Measurements from ENCODE around the gene NT5DC1.
"Not testable (repeated sequence)": the region's sequence is repeated elsewhere in the genome, so short reads cannot be mapped to it uniquely, and the experiment has no call there.

Gene NT5DC1

GRCh38 chr6:116271149-116271708 is 170.6 kb downstream of the NT5DC1 start:
- H3K27me3 ChIP-seq (ENCODE audit: control insufficient read depth, insufficient read depth, low read length): no peaks in the 10 kb centered on the region
- no peak overlapping the region for H3K4me3 ChIP-seq (ENCODE audit: low read depth, low read length)
- no peak overlapping the region for H3K9ac ChIP-seq (ENCODE audit: low read depth, low read length)
- H3K4me1 ChIP-seq (ENCODE audit: control insufficient read depth, insufficient read depth, low read length): peaks cover 19% of the 10 kb centered on the region
- no peaks in the 10 kb centered on the region for H3K9me3 ChIP-seq (ENCODE audit: control insufficient read depth, insufficient read depth, low read length)
- no peaks in the 10 kb centered on the region for H3K36me3 ChIP-seq (ENCODE audit: control insufficient read depth, insufficient read depth, low read length)

- Histone ChIP-seq H3K27me3 (ENCODE audit: control insufficient read depth, insufficient read depth, low read length) (no peaks in the 10 kb centered on the region), H3K4me1 (ENCODE audit: control insufficient read depth, insufficient read depth, low read length) (peaks cover 20% of the 10 kb centered on the region), H3K36me3 (ENCODE audit: control insufficient read depth, insufficient read depth, low read length) (peaks cover 6% of the 10 kb centered on the region), H3K4me3 (ENCODE audit: low read depth, low read length) (peak overlapping the region; percentile 30), H3K9ac (ENCODE audit: low read depth, low read length) (peak overlapping the region; percentile 1), H3K9me3 (ENCODE audit: control insufficient read depth, insufficient read depth, low read length) (no peaks in the 10 kb centered on the region)
Measured at GRCh38 chr6:116277124-116277523, 176.5 kb downstream of the NT5DC1 start.

GRCh38 chr6:116278481-116278829 is 177.8 kb downstream of the NT5DC1 start:
- Histone ChIP-seq H3K9ac (ENCODE audit: low read depth, low read length) (no peak overlapping the region), H3K36me3 (ENCODE audit: control insufficient read depth, insufficient read depth, low read length) (peaks cover 6% of the 10 kb centered on the region), H3K27me3 (ENCODE audit: control insufficient read depth, insufficient read depth, low read length) (no peaks in the 10 kb centered on the region), H3K4me1 (ENCODE audit: control insufficient read depth, insufficient read depth, low read length) (peaks cover 16% of the 10 kb centered on the region), H3K4me3 (ENCODE audit: low read depth, low read length) (peak overlapping the region; percentile 95), H3K9me3 (ENCODE audit: control insufficient read depth, insufficient read depth, low read length) (no peaks in the 10 kb centered on the region)

- Histone ChIP-seq H3K9ac (ENCODE audit: low read depth, low read length) (peak overlapping the region; percentile 93), H3K27me3 (ENCODE audit: control insufficient read depth, insufficient read depth, low read length) (no peaks in the 10 kb centered on the region), H3K36me3 (ENCODE audit: control insufficient read depth, insufficient read depth, low read length) (peaks cover 6% of the 10 kb centered on the region), H3K9me3 (ENCODE audit: control insufficient read depth, insufficient read depth, low read length) (no peaks in the 10 kb centered on the region), H3K4me3 (ENCODE audit: low read depth, low read length) (peak overlapping the region; percentile 95), H3K4me1 (ENCODE audit: control insufficient read depth, insufficient read depth, low read length) (peaks cover 16% of the 10 kb centered on the region)
Measured at GRCh38 chr6:116278854-116279231, 178.2 kb downstream of the NT5DC1 start.

- H3K9me3 ChIP-seq (ENCODE audit: control insufficient read depth, insufficient read depth, low read length): no peaks in the 10 kb centered on the region
- peaks cover 16% of the 10 kb centered on the region for H3K4me1 ChIP-seq (ENCODE audit: control insufficient read depth, insufficient read depth, low read length)
- H3K36me3 ChIP-seq (ENCODE audit: control insufficient read depth, insufficient read depth, low read length): peaks cover 6% of the 10 kb centered on the region
- peak within 1 kb of the TSS; percentile 93 for H3K9ac ChIP-seq (ENCODE audit: low read depth, low read length)
- peak within 1 kb of the TSS; percentile 95 for H3K4me3 ChIP-seq (ENCODE audit: low read depth, low read length)
- H3K27me3 ChIP-seq (ENCODE audit: control insufficient read depth, insufficient read depth, low read length): no peaks in the 10 kb centered on the region
Measured at GRCh38 chr6:116279232-116280160, 178.8 kb downstream of the NT5DC1 start, which contains the start of gene TSPYL1. Gene TSPYL1, minus strand, starts transcription at chr6:116279930. Its CDS starts 100 bp downstream, at chr6:116279830.

- Histone ChIP-seq H3K9me3 (ENCODE audit: control insufficient read depth, insufficient read depth, low read length) (no peaks in the 10 kb centered on the region), H3K4me3 (ENCODE audit: low read depth, low read length) (peak overlapping the region; percentile 95), H3K9ac (ENCODE audit: low read depth, low read length) (peak overlapping the region; percentile 74), H3K4me1 (ENCODE audit: control insufficient read depth, insufficient read depth, low read length) (peaks cover 16% of the 10 kb centered on the region), H3K27me3 (ENCODE audit: control insufficient read depth, insufficient read depth, low read length) (no peaks in the 10 kb centered on the region), H3K36me3 (ENCODE audit: control insufficient read depth, insufficient read depth, low read length) (peaks cover 6% of the 10 kb centered on the region)
Measured at GRCh38 chr6:116280161-116280932, 179.7 kb downstream of the NT5DC1 start.

GRCh38 chr6:116280933-116281316 is 180.3 kb downstream of the NT5DC1 start:
- Histone ChIP-seq H3K9me3 (ENCODE audit: control insufficient read depth, insufficient read depth, low read length) (no peaks in the 10 kb centered on the region), H3K36me3 (ENCODE audit: control insufficient read depth, insufficient read depth, low read length) (peaks cover 6% of the 10 kb centered on the region), H3K9ac (ENCODE audit: low read depth, low read length) (no peak overlapping the region), H3K4me3 (ENCODE audit: low read depth, low read length) (no peak overlapping the region), H3K4me1 (ENCODE audit: control insufficient read depth, insufficient read depth, low read length) (peaks cover 16% of the 10 kb centered on the region), H3K27me3 (ENCODE audit: control insufficient read depth, insufficient read depth, low read length) (no peaks in the 10 kb centered on the region)

- H3K36me3 ChIP-seq (ENCODE audit: control insufficient read depth, insufficient read depth, low read length): peaks cover 6% of the 10 kb centered on the region
- no peak overlapping the region for H3K9ac ChIP-seq (ENCODE audit: low read depth, low read length)
- no peaks in the 10 kb centered on the region for H3K9me3 ChIP-seq (ENCODE audit: control insufficient read depth, insufficient read depth, low read length)
- no peaks in the 10 kb centered on the region for H3K27me3 ChIP-seq (ENCODE audit: control insufficient read depth, insufficient read depth, low read length)
- H3K4me1 ChIP-seq (ENCODE audit: control insufficient read depth, insufficient read depth, low read length): peaks cover 6% of the 10 kb centered on the region
- H3K4me3 ChIP-seq (ENCODE audit: low read depth, low read length): no peak overlapping the region
Measured at GRCh38 chr6:116282698-116283097, 182.0 kb downstream of the NT5DC1 start.

- Histone ChIP-seq H3K4me1 (ENCODE audit: control insufficient read depth, insufficient read depth, low read length) (peaks cover 5% of the 10 kb centered on the region), H3K4me3 (ENCODE audit: low read depth, low read length) (no peak overlapping the region), H3K9me3 (ENCODE audit: control insufficient read depth, insufficient read depth, low read length) (no peaks in the 10 kb centered on the region), H3K27me3 (ENCODE audit: control insufficient read depth, insufficient read depth, low read length) (no peaks in the 10 kb centered on the region), H3K9ac (ENCODE audit: low read depth, low read length) (no peak overlapping the region), H3K36me3 (ENCODE audit: control insufficient read depth, insufficient read depth, low read length) (peaks cover 3% of the 10 kb centered on the region)
Measured at GRCh38 chr6:116283191-116283590, 182.5 kb downstream of the NT5DC1 start.

- H3K4me1 ChIP-seq (ENCODE audit: control insufficient read depth, insufficient read depth, low read length); H3K4me3 ChIP-seq (ENCODE audit: low read depth, low read length); H3K27me3 ChIP-seq (ENCODE audit: control insufficient read depth, insufficient read depth, low read length); H3K9me3 ChIP-seq (ENCODE audit: control insufficient read depth, insufficient read depth, low read length); H3K9ac ChIP-seq (ENCODE audit: low read depth, low read length); H3K36me3 ChIP-seq (ENCODE audit: control insufficient read depth, insufficient read depth, low read length): not testable (repeated sequence)
Measured at GRCh38 chr6:116284984-116285383, 184.3 kb downstream of the NT5DC1 start.

- H3K9ac ChIP-seq (ENCODE audit: low read depth, low read length): no peak overlapping the region
- no peaks in the 10 kb centered on the region for H3K36me3 ChIP-seq (ENCODE audit: control insufficient read depth, insufficient read depth, low read length)
- H3K27me3 ChIP-seq (ENCODE audit: control insufficient read depth, insufficient read depth, low read length): no peaks in the 10 kb centered on the region
Measured at GRCh38 chr6:116286773-116287358, 186.2 kb downstream of the NT5DC1 start.

More at GRCh38 chr6:116286773-116287358, 186.2 kb downstream of the NT5DC1 start:
- Histone ChIP-seq H3K9me3 (ENCODE audit: control insufficient read depth, insufficient read depth, low read length) (no peaks in the 10 kb centered on the region), H3K4me3 (ENCODE audit: low read depth, low read length) (no peak overlapping the region), H3K4me1 (ENCODE audit: control insufficient read depth, insufficient read depth, low read length) (no peaks in the 10 kb centered on the region)
